Activated T-cell treated with anti-CD3 and anti-CD28 coated beads, Interleukin-2, amount 50 U/mL, for 72 hours (primary cell): ENCODE results near the gene SAFB. TPM values are rescaled to one million over a fixed set of nuclear protein-coding genes. Genes with fewer than 3 reads are reported as not detected.

Experiments
- ATAC-seq, 2 donors: fragments of 150-1000 bp; cut with Tn5 transposase; replicated peaks in 1 of 2; 2 replicates each; pipeline ENCODE4 v1.10.0; 2021; ENCODE audit warnings: moderate library complexity in 2 of 2, mild to moderate bottlenecking in 1 of 2
- DNase-seq, 2 donors: peaks; one replicate each; pipeline ENCODE4 v3.0.0; 2021 to 2022; ENCODE audit warnings: mixed read lengths in 1 of 2
- H3K27ac Mint-ChIP-seq: one replicate; pipeline ENCODE4 v1.8.0; 2022; ENCODE audit warnings: mild to moderate bottlenecking, moderate library complexity, mixed read lengths
- H3K27me3 Mint-ChIP-seq: one replicate; pipeline ENCODE4 v1.8.0; 2022; ENCODE audit warnings: low read depth, mixed read lengths
- H3K36me3 Mint-ChIP-seq, 2 donors: one replicate each; pipeline ENCODE4 v1.8.0; 2022; ENCODE audit warnings: mixed read lengths in 2 of 2, mild to moderate bottlenecking in 1 of 2; ENCODE audit not compliant: insufficient read depth in 2 of 2
- H3K4me1 Mint-ChIP-seq: one replicate; pipeline ENCODE4 v1.8.0; 2022; ENCODE audit warnings: low read depth, mixed read lengths
- H3K4me3 Mint-ChIP-seq, 2 donors: one replicate each; pipeline ENCODE4 v1.8.0; 2022; ENCODE audit warnings: mild to moderate bottlenecking in 2 of 2, mixed read lengths in 2 of 2, moderate library complexity in 2 of 2
- H3K9me3 Mint-ChIP-seq, 2 donors: one replicate each; pipeline ENCODE4 v1.8.0; 2022; ENCODE audit warnings: mixed read lengths in 2 of 2
- total RNA-seq, 2 donors: library from RNA; stranded (reverse); gene quantifications; one replicate each; pipeline ENCODE4 v1.2.3, GENCODE V29; 2022

SAFB gene
- total RNA-seq: 100 to 1,000 TPM; 108 to 112 TPM

DNA sequence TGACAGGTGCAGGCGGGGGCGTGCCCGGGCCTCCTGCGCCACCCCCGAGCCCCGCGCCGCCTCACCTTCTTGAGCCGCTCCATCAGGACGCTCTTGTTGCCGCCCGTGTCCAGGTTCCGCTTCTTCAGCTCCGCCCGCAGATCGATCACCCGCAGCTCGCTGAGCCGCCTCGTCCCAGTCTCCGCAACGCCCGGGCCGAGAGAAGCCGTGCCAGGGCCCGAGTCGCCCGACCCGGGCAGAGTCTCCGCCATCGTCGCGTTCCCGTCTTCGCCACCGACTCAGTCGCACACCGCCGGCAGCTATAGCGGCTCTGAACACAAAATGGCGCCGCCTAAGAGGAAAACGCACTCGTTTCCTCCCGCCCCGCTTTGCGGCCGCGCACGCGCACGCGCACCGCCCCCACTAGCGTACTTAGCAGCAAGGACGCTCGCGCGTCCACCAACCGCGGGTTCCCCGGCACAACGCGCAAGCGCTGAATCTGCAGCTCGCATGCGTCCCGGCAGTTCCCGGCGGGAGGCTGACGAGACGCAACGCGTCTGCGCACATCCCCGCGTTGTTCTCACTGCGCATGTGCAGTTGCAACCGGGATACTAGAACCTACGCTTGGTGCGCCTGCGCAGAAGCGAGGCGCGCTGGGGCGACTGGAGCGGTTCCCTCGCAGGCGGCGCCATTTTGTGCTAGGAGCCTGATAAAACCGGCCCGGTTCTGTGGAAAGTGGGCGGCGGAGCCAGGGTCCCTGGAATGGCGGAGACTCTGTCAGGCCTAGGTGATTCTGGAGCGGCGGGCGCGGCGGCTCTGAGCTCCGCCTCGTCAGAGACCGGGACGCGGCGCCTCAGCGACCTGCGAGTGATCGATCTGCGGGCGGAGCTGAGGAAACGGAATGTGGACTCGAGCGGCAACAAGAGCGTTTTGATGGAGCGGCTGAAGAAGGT is at the start of gene SAFB, which contains the start of gene SAFB2:
SAFB (plus strand) TSS at position 619 of the 932 bp plus-strand sequence; CDS start at position 742, 123 bp downstream.
SAFB2 (minus strand) TSS at position 312 of the 932 bp plus-strand sequence; CDS start at position 251, 61 bp downstream.
- DNase-seq (peak; percentile 99 to 100), ATAC-seq (peak; percentile 91)
- peak within 1 kb of the TSS; percentile 100 for H3K4me3 Mint-ChIP-seq
- H3K9me3 Mint-ChIP-seq: no peaks in the 10 kb centered on the region
- H3K36me3 Mint-ChIP-seq: peaks cover 35 to 49% of the 10 kb centered on the region in 2 donors
- H3K27ac Mint-ChIP-seq: peak within 1 kb of the TSS; percentile 100
- H3K4me1 Mint-ChIP-seq: peaks cover 67% of the 10 kb centered on the region
- H3K27me3 Mint-ChIP-seq: no peaks in the 10 kb centered on the region

DNA sequence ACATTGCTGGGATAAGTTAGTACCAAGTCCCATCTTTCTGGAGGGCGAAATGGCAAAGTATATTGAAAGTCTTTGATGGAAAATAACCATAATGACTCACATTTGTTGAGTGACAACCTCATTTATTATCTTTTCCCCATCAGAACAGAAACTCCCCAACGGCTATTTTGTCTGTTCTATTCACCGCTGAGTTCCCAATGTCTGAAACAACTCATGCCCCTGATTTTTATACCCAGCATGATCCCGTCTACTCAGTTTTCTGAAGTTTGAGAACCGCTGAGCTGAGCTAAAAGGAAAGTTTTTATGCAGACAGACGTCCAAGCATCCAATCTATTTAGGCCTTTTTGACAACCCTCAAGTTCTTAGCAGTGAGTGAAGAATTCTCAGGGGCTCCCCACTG is 47.3 kb upstream of the SAFB start:
- Mint-ChIP-seq H3K9me3 (no peaks in the 10 kb centered on the region), H3K36me3 (no peaks in the 10 kb centered on the region), H3K27me3 (no peaks in the 10 kb centered on the region), H3K4me1 (peaks cover 10% of the 10 kb centered on the region), H3K27ac (no peak overlapping the region), H3K4me3 (no peak overlapping the region)
- DNase-seq (no peak), ATAC-seq (no peak)

DNA sequence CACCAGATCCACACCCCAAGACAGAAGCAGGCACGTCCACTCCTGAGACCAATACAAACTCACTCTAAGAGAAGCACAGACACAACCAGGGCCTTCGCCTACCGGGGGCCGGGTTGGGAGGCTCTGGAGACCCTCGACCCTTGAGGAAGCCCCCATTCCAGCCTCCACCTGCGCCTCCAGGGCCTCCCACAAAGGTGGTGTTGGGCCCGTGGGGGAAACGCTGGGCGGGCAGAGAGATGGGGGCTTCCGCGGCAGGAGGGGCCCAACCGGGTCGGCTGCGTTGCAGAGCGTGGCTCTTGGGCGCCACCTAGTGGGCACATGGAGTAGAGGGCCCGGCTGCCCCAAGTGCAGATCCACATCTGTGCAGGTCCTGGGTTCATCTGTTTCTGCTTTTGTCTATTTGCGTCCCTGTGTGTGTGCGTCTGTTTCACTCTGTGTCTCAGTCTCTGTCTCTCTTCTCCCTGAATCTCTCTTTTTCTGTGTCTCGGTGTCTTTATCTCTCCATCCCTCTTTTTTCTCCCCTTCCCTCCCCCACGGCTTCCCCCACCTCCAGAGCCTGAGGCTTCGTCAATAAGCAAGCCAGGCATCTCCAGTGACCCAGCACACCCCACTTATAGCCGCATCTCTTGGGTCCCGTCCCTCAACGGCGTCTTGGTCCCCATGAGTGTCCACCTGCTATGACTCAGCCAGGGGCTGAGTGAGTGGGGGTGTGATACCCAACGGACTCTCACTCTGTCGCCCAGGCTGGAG is 44.6 kb upstream of the SAFB start:
- Mint-ChIP-seq H3K4me3 (no peak overlapping the region), H3K9me3 (no peaks in the 10 kb centered on the region), H3K27me3 (no peaks in the 10 kb centered on the region), H3K36me3 (no peaks in the 10 kb centered on the region), H3K27ac (no peak overlapping the region), H3K4me1 (peaks cover 10% of the 10 kb centered on the region)
- ATAC-seq (peak; percentile 77 to 81), DNase-seq (peak; percentile 76 to 81)

- Mint-ChIP-seq H3K27me3 (no peaks in the 10 kb centered on the region), H3K27ac (no peak overlapping the region), H3K4me1 (peaks cover 10% of the 10 kb centered on the region), H3K4me3 (no peak overlapping the region), H3K36me3 (no peaks in the 10 kb centered on the region), H3K9me3 (no peaks in the 10 kb centered on the region)
- no peak for DNase-seq
- ATAC-seq: no peak
These were observed 43.6 kb upstream of the SAFB start for GRCh38 chr19:5579286-5579685.

GRCh38 chr19:5579697-5580096 is 43.2 kb upstream of the SAFB start:
- DNase-seq (no peak), ATAC-seq (no peak)
- no peak overlapping the region for H3K27ac Mint-ChIP-seq
- H3K4me3 Mint-ChIP-seq: no peak overlapping the region
- H3K36me3 Mint-ChIP-seq: no peaks in the 10 kb centered on the region
- H3K9me3 Mint-ChIP-seq: no peaks in the 10 kb centered on the region
- H3K27me3 Mint-ChIP-seq: no peaks in the 10 kb centered on the region
- peaks cover 10% of the 10 kb centered on the region for H3K4me1 Mint-ChIP-seq

DNA sequence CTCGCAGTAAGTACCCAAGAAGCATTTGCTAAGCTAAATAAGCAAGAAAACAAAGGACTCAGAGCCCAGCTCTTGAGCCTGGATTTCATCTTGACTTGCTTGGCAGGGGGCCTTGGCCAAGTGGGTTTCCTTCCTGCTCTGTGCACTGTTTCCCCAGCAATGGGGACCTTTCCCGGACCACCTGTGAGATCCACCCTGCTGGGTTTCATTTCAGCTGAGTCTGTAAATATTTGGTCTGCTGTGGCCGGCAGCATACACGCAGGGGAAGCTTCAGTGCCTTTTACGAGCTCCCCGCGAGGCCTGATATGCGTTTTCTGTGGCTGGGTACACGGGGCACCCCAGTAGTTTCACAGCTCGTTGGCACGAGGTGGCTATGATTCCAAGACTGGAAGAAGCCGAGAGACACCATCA is 42.7 kb upstream of the SAFB start:
- no peak overlapping the region for H3K4me3 Mint-ChIP-seq
- H3K4me1 Mint-ChIP-seq: peaks cover 10% of the 10 kb centered on the region
- no peaks in the 10 kb centered on the region for H3K36me3 Mint-ChIP-seq
- H3K27me3 Mint-ChIP-seq: no peaks in the 10 kb centered on the region
- ATAC-seq: no peak
- H3K27ac Mint-ChIP-seq: no peak overlapping the region
- DNase-seq: no peak
- no peaks in the 10 kb centered on the region for H3K9me3 Mint-ChIP-seq

DNA sequence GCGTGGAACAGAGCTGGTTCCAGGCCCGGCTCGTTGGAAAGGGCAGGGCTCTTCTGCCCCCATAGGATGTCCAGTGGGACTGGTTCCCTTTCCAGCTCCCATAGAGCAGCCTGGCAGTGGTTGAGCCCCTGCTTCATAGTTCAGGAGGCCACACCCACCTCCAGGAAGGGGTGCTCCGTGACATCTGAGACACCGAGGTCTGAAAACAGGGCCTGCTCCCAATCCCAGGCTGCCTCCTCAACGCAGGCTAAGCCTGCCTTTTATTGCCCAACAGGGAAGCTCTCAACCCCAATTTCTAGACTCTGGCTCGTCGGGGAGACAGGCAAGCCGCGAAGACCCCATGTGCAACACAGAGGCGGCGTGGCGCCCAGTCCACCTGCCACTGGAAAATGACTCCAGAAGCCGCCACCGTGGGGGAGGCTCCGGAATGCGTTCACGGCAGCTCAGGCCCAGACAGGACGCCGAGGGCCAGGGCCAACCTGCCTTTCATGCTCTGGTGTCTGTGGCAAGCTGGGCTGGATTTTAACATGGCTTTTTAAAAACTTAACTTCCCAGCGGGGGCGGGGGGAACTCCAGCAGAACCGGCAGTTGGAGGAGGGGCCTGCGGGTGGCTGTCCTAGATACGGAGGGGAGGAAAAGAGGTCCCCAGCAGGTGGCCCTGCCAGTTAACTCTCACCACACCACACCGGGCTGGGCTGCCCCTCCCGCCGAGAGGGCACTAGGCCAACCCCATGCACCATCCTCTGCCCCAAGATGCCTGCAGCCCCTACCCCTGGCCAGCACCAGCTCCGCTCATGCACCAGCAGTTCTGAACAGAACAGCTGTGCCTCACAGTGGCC is 37.2 kb upstream of the SAFB start:
- peak overlapping the region; percentile 86 for H3K27ac Mint-ChIP-seq
- no peaks in the 10 kb centered on the region for H3K9me3 Mint-ChIP-seq
- no peaks in the 10 kb centered on the region for H3K27me3 Mint-ChIP-seq
- peak overlapping the region; percentile 52 to 69 for H3K4me3 Mint-ChIP-seq
- ATAC-seq: peak; percentile 59 to 71
- peak; percentile 53 to 56 for DNase-seq
- H3K36me3 Mint-ChIP-seq: peaks cover 3% of the 10 kb centered on the region in 2 donors
- peaks cover 19% of the 10 kb centered on the region for H3K4me1 Mint-ChIP-seq

GRCh38 chr19:5586300-5587070 is 36.4 kb upstream of the SAFB start:
- Mint-ChIP-seq H3K36me3 (peaks cover 3% of the 10 kb centered on the region in 2 donors), H3K4me1 (peaks cover 19% of the 10 kb centered on the region), H3K9me3 (no peaks in the 10 kb centered on the region), H3K27me3 (no peaks in the 10 kb centered on the region), H3K4me3 (peak overlapping the region in 1 of 2 donors; percentile 69), H3K27ac (no peak overlapping the region)
- DNase-seq: no peak
- peak; percentile 28 to 33 for ATAC-seq

DNA sequence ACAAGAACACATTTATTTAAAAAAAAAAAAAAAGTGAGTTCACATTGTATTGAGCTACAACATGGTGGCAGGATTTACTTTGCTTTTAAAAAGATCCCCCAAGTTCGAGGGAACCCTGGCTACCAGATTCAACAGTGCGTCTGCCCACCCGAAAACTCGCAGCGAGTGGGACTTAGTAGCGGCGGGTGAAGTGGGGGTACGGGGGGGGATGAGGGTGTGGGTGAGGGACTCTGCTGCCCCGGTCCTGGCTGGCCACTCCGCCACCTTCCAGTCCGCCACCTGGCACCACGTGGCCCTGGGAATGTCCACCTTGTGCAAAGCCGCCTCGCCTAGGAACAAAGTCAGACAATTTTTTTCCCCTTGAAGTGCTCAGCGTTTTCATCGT is 35.8 kb upstream of the SAFB start:
- no peaks in the 10 kb centered on the region for H3K27me3 Mint-ChIP-seq
- H3K4me1 Mint-ChIP-seq: peaks cover 19% of the 10 kb centered on the region
- DNase-seq (no peak), ATAC-seq (no peak)
- no peaks in the 10 kb centered on the region for H3K9me3 Mint-ChIP-seq
- peak overlapping the region in 1 of 2 donors; percentile 27 for H3K4me3 Mint-ChIP-seq
- no peak overlapping the region for H3K27ac Mint-ChIP-seq
- peaks cover 3% of the 10 kb centered on the region in 2 donors for H3K36me3 Mint-ChIP-seq

DNA sequence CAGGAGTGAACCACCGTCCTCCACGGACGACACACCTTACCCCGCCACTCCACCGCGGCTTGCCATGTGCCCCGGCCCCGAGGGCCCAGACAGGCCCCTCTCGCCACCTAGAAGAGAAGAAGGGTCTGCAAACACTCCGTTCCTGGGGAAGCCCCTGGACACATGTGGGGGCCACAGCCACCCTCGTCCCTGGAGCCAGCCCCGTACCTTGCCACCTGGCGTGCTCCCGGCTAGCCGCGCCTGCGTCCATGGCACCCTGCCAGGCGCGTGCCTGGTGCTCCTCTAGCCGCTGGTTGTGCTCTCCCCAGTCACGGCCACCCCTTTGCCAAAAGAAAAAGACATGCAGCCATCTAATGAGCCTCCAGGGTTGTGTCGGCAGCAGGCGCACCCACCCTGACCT is 35.2 kb upstream of the SAFB start:
- H3K4me3 Mint-ChIP-seq: no peak overlapping the region
- DNase-seq (no peak), ATAC-seq (no peak)
- no peaks in the 10 kb centered on the region for H3K9me3 Mint-ChIP-seq
- H3K36me3 Mint-ChIP-seq: peaks cover 3% of the 10 kb centered on the region in 2 donors
- no peak overlapping the region for H3K27ac Mint-ChIP-seq
- H3K4me1 Mint-ChIP-seq: peaks cover 19% of the 10 kb centered on the region
- no peaks in the 10 kb centered on the region for H3K27me3 Mint-ChIP-seq

DNA sequence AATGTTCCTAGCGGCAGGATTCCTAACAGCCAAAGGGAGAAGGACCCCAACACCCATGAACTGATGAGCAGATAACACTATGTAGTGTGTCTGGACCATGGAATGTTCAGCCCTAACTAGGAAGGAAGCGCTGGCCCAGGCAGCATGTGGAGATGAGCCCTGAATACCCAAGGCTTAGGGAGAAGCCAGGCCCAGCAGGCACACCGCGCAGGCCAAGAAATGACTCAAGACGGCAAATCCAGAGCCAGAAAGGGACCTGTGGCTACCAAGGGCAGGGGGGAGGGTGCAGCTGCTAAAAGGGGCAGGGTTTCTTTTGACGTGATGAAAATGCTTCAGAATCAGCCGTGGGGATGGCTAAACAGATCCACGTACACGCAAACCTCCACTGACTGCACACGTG is 34.4 kb upstream of the SAFB start:
- Mint-ChIP-seq H3K27me3 (no peaks in the 10 kb centered on the region), H3K9me3 (no peaks in the 10 kb centered on the region), H3K4me1 (peaks cover 19% of the 10 kb centered on the region), H3K4me3 (no peak overlapping the region), H3K36me3 (peaks cover 5 to 7% of the 10 kb centered on the region in 2 donors), H3K27ac (no peak overlapping the region)
- DNase-seq (no peak), ATAC-seq (no peak)
